OCI-LY3 (cell line): ENCODE results near the gene IGFL4.

Experiments
- CTCF ChIP-seq: fragments of 200-600, 300-600 bp; sonication (generic); IDR thresholded peaks from 2 replicates; pipeline ENCODE4 v1.5.1; 2014; ENCODE audit warnings: antibody characterized with exemption, low read length, low read depth
- EZH2phosphoT487 ChIP-seq: fragments of 200-600 bp; shearing (Covaris generic); IDR thresholded peaks from 2 replicates; pipeline ENCODE4 v1.6.1; 2018; ENCODE audit warnings: antibody characterized with exemption, mixed run types, low read depth

GRCh38 chr19:46018729-46019251 lies 22.0 kb downstream of the IGFL4 start:
- TF ChIP-seq CTCF = no peak
- TF ChIP-seq EZH2phosphoT487 = no peak
